Left colon (tissue), 2 donors: ENCODE results near the gene CHST8. TPM values are rescaled to one million over a fixed set of nuclear protein-coding genes. Genes with fewer than 3 reads are reported as not detected.
"Not testable (repeated sequence)": the region's sequence is repeated elsewhere in the genome, so short reads cannot be mapped to it uniquely, and the experiment has no call there.

Experiments used
- ATAC-seq: fragments of 200-7000 bp; cut with Tn5 transposase; one replicate; pipeline ENCODE4 v1.9.1; 2020; ENCODE audit warnings: mild to moderate bottlenecking, moderate library complexity
- DNase-seq, 2 donors: peaks; one replicate each; pipeline ENCODE4 v3.0.0-alpha.2; 2020
- intact Hi-C, 2 donors: fragments of 100-400 bp; cut with DNase I in 1 of 2; cut with micrococcal nuclease in 1 of 2; formaldehyde crosslinking; loops; one replicate each; pipeline versions ENCODE4 v1.11.2 to v1.14.0; 2022; cut with DNase I, micrococcal nuclease
- long read RNA-seq: library from polyadenylated mRNA; unstranded; transcript quantifications from one replicate; pipeline ENCODE4 v2.0.0, GENCODE V29; 2021
- total RNA-seq, 2 donors: library from RNA; stranded (reverse); fragmentation: NEBNext Ultra II Directional; extraction: Animal tissue kit (Norgen Biotek cat#: 25700); gene quantifications; one replicate each; pipeline ENCODE4 v1.2.1, GENCODE V29; 2021
- donor health status: DM: no; HTN: no; CAD: no.
- donor health status: DM: yes; HTN: yes; CAD: no.

The CHST8 gene
- total RNA-seq: not detected
- long read RNA-seq: 0 reads

- DNase-seq (peak in 1 of 2 donors; percentile 43), ATAC-seq (peak; percentile 88)
- intact Hi-C loops: no loop called here
Measured at GRCh38 chr19:33621811-33622504, at the start of gene CHST8. CHST8 (plus strand) TSS chr19:33621953; CDS start chr19:33689262, 67,309 bp downstream.

- DNase-seq: no peak
- intact Hi-C loops: no loop called here
- ATAC-seq: no peak
Measured at GRCh38 chr19:33572929-33573328, 48.8 kb upstream of the CHST8 start.

- intact Hi-C loops: no loop called here
- no peak for DNase-seq
- ATAC-seq: no peak
Measured at GRCh38 chr19:33574824-33575223, 46.9 kb upstream of the CHST8 start.

- ATAC-seq: no peak
- intact Hi-C loops: no loop called here
- no peak for DNase-seq
Measured at GRCh38 chr19:33578697-33579096, 43.1 kb upstream of the CHST8 start.

GRCh38 chr19:33580026-33580644 lies 41.6 kb upstream of the CHST8 start:
- ATAC-seq: no peak
- intact Hi-C loops: no loop called here
- DNase-seq: no peak

GRCh38 chr19:33580645-33581037 lies 41.1 kb upstream of the CHST8 start:
- no peak for ATAC-seq
- no peak for DNase-seq
- intact Hi-C loops: no loop called here

- no peak for ATAC-seq
- DNase-seq: no peak
- intact Hi-C loops: no loop called here
Measured at GRCh38 chr19:33582914-33583313, 38.8 kb upstream of the CHST8 start.

GRCh38 chr19:33587150-33587549 lies 34.6 kb upstream of the CHST8 start:
- DNase-seq (no peak), ATAC-seq (no peak)
- intact Hi-C loops: no loop called here

- intact Hi-C loops: no loop called here
- no peak for ATAC-seq
- no peak for DNase-seq
Measured at GRCh38 chr19:33590224-33590623, 31.5 kb upstream of the CHST8 start.

GRCh38 chr19:33595783-33596182 lies 26.0 kb upstream of the CHST8 start:
- DNase-seq: no peak
- intact Hi-C loops: no loop called here
- no peak for ATAC-seq

GRCh38 chr19:33601583-33601982 lies 20.2 kb upstream of the CHST8 start:
- DNase-seq (no peak), ATAC-seq (no peak)
- intact Hi-C loops: no loop called here

GRCh38 chr19:33602576-33603204 lies 19.1 kb upstream of the CHST8 start:
- DNase-seq (no peak), ATAC-seq (no peak)
- intact Hi-C loops: no loop called here

- ATAC-seq (no peak), DNase-seq (no peak)
- intact Hi-C loops: no loop called here
Measured at GRCh38 chr19:33603377-33603776, 18.4 kb upstream of the CHST8 start.

- ATAC-seq (no peak), DNase-seq (no peak)
Measured at GRCh38 chr19:33604651-33605050, 17.1 kb upstream of the CHST8 start.

GRCh38 chr19:33605803-33606295 lies 15.9 kb upstream of the CHST8 start:
- ATAC-seq, DNase-seq, intact Hi-C loops: not testable (repeated sequence)

More at GRCh38 chr19:33604651-33605050, 17.1 kb upstream of the CHST8 start:
- intact Hi-C loops: no loop called here

GRCh38 chr19:33606556-33606955 lies 15.2 kb upstream of the CHST8 start:
- DNase-seq (no peak), ATAC-seq (no peak)
- intact Hi-C loops: no loop called here

GRCh38 chr19:33609353-33609752 lies 12.4 kb upstream of the CHST8 start:
- ATAC-seq: no peak
- intact Hi-C loops: no loop called here

GRCh38 chr19:33610588-33610987 lies 11.2 kb upstream of the CHST8 start:
- intact Hi-C loops: no loop called here
- DNase-seq (no peak), ATAC-seq (no peak)

More at GRCh38 chr19:33609353-33609752, 12.4 kb upstream of the CHST8 start:
- no peak for DNase-seq

GRCh38 chr19:33612928-33613619 lies 8.7 kb upstream of the CHST8 start:
- ATAC-seq (no peak), DNase-seq (no peak)
- intact Hi-C loops: no loop called here
